Astrocyte (in vitro differentiated cells and primary cell): ENCODE results near the gene LCOR.

Experiments used
- EZH2 ChIP-seq: IDR thresholded peaks from 2 replicates; pipeline ENCODE4 v1.6.1; 2012; ENCODE audit warnings: mild to moderate bottlenecking, low read length, inconsistent platforms; ENCODE audit not compliant: insufficient read depth
- TF ChIP-seq, protein P1 (sequence below): IDR thresholded peaks from 2 replicates; pipeline ENCODE4 v1.5.1; 2011; ENCODE audit warnings: low read depth, mild to moderate bottlenecking, inconsistent platforms, low read length, moderate library complexity; ENCODE audit not compliant: insufficient read depth

DNA sequence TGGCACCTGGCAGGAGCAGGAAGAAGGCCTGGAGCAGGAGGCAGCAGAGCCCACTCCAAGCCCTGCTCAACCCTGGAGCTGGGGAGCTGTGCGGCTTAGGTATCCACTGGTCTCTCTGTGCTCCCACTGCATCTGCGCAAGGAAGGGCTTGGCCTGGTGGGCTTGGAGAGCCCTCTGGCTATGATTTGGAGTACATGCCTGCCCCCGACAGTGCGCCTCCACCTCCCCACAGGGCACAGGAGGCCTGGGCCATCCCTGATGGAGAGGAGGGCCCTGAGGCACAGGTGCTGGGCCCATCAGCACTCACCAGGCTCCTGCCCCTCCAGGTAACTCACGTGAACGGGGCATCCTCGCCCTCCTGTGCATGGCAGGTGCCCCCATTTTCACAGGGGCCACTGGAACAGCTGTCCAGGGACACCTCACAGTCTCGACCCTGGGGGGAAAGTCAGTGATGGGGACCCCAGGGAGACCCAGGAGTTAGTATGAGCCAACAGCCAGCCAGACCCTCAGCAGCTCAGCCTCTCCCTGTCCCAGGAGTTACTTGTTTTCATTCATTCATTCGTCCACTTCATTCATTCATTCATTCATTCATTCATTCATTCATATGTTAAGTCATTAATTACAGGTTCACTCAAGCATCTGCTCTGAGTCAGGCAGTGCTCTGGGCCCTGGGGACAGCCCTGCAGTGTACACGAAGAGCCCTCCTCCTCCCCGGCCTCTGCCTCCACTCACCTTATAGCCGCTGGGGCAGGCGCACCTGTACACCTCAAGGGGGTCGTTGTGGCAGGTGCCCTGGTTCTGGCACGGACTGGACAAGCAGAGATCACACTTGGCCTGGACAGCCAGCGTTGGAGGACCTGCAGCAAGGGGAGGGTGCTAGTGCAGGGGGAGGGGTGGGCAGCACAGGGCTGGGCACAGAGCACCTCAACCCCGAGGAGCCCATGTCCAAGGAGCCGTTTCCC is 186.4 kb downstream of the LCOR start:
- TF ChIP-seq, protein P1, sequence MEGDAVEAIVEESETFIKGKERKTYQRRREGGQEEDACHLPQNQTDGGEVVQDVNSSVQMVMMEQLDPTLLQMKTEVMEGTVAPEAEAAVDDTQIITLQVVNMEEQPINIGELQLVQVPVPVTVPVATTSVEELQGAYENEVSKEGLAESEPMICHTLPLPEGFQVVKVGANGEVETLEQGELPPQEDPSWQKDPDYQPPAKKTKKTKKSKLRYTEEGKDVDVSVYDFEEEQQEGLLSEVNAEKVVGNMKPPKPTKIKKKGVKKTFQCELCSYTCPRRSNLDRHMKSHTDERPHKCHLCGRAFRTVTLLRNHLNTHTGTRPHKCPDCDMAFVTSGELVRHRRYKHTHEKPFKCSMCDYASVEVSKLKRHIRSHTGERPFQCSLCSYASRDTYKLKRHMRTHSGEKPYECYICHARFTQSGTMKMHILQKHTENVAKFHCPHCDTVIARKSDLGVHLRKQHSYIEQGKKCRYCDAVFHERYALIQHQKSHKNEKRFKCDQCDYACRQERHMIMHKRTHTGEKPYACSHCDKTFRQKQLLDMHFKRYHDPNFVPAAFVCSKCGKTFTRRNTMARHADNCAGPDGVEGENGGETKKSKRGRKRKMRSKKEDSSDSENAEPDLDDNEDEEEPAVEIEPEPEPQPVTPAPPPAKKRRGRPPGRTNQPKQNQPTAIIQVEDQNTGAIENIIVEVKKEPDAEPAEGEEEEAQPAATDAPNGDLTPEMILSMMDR = no peak
- no peak for TF ChIP-seq EZH2
